WTC11 (cell line): Measurements from ENCODE around the gene MYL10. TPM values are rescaled to one million over a fixed set of nuclear protein-coding genes. Genes with fewer than 3 reads are reported as not detected.

Source experiments
- ATAC-seq: fragments of 200-7000 bp; cut with Tn5 transposase; 2 replicates; pipeline ENCODE4 v1.10.0; 2021; ENCODE audit warnings: mild to moderate bottlenecking, moderate library complexity
- CTCF ChIA-PET: fragments of 300-600 bp; sonication (Branson Sonifier 250); formaldehyde crosslinking; loops from one replicate; lab custom pipeline; 2021; ENCODE audit warnings: antibody characterized with exemption; lab: Charles Lee
- POLR2A ChIA-PET: fragments of 350-600 bp; sonication (Branson Sonifier 250); formaldehyde crosslinking; loops from one replicate; lab custom pipeline; 2021; ENCODE audit warnings: antibody characterized with exemption; lab: Charles Lee
- DNase-seq: peaks from one replicate; pipeline ENCODE4 v3.0.0; 2021; ENCODE audit warnings: low spot score
- H3K27ac Mint-ChIP-seq: 2 replicates; pipeline ENCODE4 v1.8.0; 2021; ENCODE audit warnings: mixed read lengths
- H3K27me3 Mint-ChIP-seq: 2 replicates; pipeline ENCODE4 v1.8.0; 2021; ENCODE audit warnings: low read depth, mild to moderate bottlenecking, moderate library complexity, mixed read lengths
- H3K36me3 Mint-ChIP-seq: 2 replicates; pipeline ENCODE4 v1.8.0; 2021; ENCODE audit warnings: mixed read lengths
- H3K4me1 Mint-ChIP-seq: 2 replicates; pipeline ENCODE4 v1.8.0; 2022; ENCODE audit warnings: mixed read lengths
- H3K4me3 Mint-ChIP-seq: 2 replicates; pipeline ENCODE4 v1.8.0; 2021; ENCODE audit warnings: mild to moderate bottlenecking, moderate library complexity, mixed read lengths
- H3K9me3 Mint-ChIP-seq: 2 replicates; pipeline ENCODE4 v1.8.0; 2021; ENCODE audit warnings: mixed read lengths
- FOXP1 ChIP-seq: sonication (generic); formaldehyde crosslinking; IDR thresholded peaks from 2 replicates; pipeline ENCODE4 v1.8.0; 2022; ENCODE audit warnings: missing genetic modification reagents, mild to moderate bottlenecking, moderate library complexity, borderline replicate concordance
- HMGA2 ChIP-seq: fragments of 250-450 bp; sonication (Bioruptor Pico); IDR thresholded peaks from 2 replicates; pipeline ENCODE4 v1.4.0; 2021; ENCODE audit warnings: mild to moderate bottlenecking, moderate library complexity
- NR2C2 ChIP-seq: sonication (generic); formaldehyde crosslinking; IDR thresholded peaks from 2 replicates; pipeline ENCODE4 v1.8.0; 2022; ENCODE audit warnings: mild to moderate bottlenecking, missing genetic modification reagents
- PRDM15 ChIP-seq: sonication (generic); formaldehyde crosslinking; IDR thresholded peaks from 2 replicates; pipeline ENCODE4 v1.8.0; 2022; ENCODE audit warnings: missing genetic modification reagents
- RELA ChIP-seq: sonication (generic); formaldehyde crosslinking; IDR thresholded peaks from 2 replicates; pipeline ENCODE4 v1.8.1; 2022; ENCODE audit warnings: missing genetic modification reagents, mild to moderate bottlenecking, borderline replicate concordance
- SMAD4 ChIP-seq: sonication (generic); formaldehyde crosslinking; IDR thresholded peaks from 2 replicates; pipeline ENCODE4 v1.8.0; 2022; ENCODE audit warnings: mild to moderate bottlenecking, missing genetic modification reagents
- SOX15 ChIP-seq: fragments of 250-450 bp; sonication (Bioruptor Pico); IDR thresholded peaks from 2 replicates; pipeline ENCODE4 v1.9.0; 2021; ENCODE audit warnings: mild to moderate bottlenecking
- SP1 ChIP-seq: sonication (generic); formaldehyde crosslinking; conservative IDR thresholded peaks from 2 replicates; pipeline ENCODE4 v1.8.1; 2022; ENCODE audit warnings: missing genetic modification reagents
- TEAD1 ChIP-seq: sonication (generic); formaldehyde crosslinking; IDR thresholded peaks from 2 replicates; pipeline ENCODE4 v1.8.0; 2022; ENCODE audit warnings: mild to moderate bottlenecking, missing genetic modification reagents
- USF1 ChIP-seq: sonication (generic); formaldehyde crosslinking; IDR thresholded peaks from 2 replicates; pipeline ENCODE4 v1.8.0; 2022; ENCODE audit warnings: mild to moderate bottlenecking, missing genetic modification reagents
- USF2 ChIP-seq: sonication (generic); formaldehyde crosslinking; IDR thresholded peaks from 2 replicates; pipeline ENCODE4 v1.8.1; 2023; ENCODE audit warnings: mild to moderate bottlenecking, missing genetic modification reagents, moderate library complexity
- ZBTB43 ChIP-seq: sonication (generic); formaldehyde crosslinking; IDR thresholded peaks from 2 replicates; pipeline ENCODE4 v1.8.1; 2023; ENCODE audit warnings: mild to moderate bottlenecking, missing genetic modification reagents
- ZNF138 ChIP-seq: sonication (generic); formaldehyde crosslinking; conservative IDR thresholded peaks from 2 replicates; pipeline ENCODE4 v1.8.1; 2022; ENCODE audit warnings: mild to moderate bottlenecking, moderate library complexity, missing genetic modification reagents
- ZNF281 ChIP-seq: sonication (generic); formaldehyde crosslinking; IDR thresholded peaks from 2 replicates; pipeline ENCODE4 v1.8.0; 2023; ENCODE audit warnings: mild to moderate bottlenecking, missing genetic modification reagents
- ZNF416 ChIP-seq: fragments of 250-450 bp; sonication (Bioruptor Pico); IDR thresholded peaks from 2 replicates; pipeline ENCODE4 v1.9.0; 2021; ENCODE audit warnings: mild to moderate bottlenecking, inconsistent platforms
- ZNF671 ChIP-seq: fragments of 250-450 bp; sonication (Bioruptor Pico); IDR thresholded peaks from 2 replicates; pipeline ENCODE4 v1.8.0; 2021; ENCODE audit warnings: mild to moderate bottlenecking
- total RNA-seq: library from RNA; stranded (reverse); gene quantifications from 3 replicates; pipeline ENCODE4 v1.2.3, GENCODE V29; 2021
- TF ChIP-seq, protein P1 (sequence below): fragments of 250-450 bp; sonication (Bioruptor Pico); IDR thresholded peaks from 2 replicates; pipeline ENCODE4 v1.9.0; 2021; ENCODE audit warnings: mild to moderate bottlenecking

The MYL10 gene
- total RNA-seq, 1 experiment from 2014 or later: not detected

- Mint-ChIP-seq H3K27me3 (no peaks in the 10 kb centered on the region), H3K4me3 (no peak overlapping the region)
- POLR2A ChIA-PET: no interaction called here
Measured at GRCh38 chr7:101676062-101676598, 47.0 kb upstream of the MYL10 start.

DNA sequence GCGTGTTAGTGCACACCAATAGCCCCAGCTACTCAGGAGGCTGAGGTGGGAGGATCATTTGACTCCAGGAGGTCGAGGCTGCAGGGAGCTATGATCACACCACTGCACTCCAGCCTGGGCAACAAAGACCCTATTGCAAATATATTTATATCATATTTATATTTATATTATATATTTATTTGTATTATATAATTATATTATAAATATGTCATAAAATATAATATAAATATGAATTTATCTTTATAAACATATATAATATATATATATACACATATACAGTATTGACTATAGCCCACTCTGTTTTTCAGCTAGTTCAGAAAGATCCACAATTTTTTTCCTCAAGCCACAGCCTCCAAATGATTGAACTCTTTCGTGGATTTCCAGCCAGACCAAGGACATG, 45.3 kb upstream of the MYL10 start:
- no peak overlapping the region for H3K4me3 Mint-ChIP-seq
- H3K36me3 Mint-ChIP-seq: no peaks in the 10 kb centered on the region; the same call in 1 of the 2 replicates
- no peak overlapping the region for H3K27ac Mint-ChIP-seq
- TF ChIP-seq, protein P1, sequence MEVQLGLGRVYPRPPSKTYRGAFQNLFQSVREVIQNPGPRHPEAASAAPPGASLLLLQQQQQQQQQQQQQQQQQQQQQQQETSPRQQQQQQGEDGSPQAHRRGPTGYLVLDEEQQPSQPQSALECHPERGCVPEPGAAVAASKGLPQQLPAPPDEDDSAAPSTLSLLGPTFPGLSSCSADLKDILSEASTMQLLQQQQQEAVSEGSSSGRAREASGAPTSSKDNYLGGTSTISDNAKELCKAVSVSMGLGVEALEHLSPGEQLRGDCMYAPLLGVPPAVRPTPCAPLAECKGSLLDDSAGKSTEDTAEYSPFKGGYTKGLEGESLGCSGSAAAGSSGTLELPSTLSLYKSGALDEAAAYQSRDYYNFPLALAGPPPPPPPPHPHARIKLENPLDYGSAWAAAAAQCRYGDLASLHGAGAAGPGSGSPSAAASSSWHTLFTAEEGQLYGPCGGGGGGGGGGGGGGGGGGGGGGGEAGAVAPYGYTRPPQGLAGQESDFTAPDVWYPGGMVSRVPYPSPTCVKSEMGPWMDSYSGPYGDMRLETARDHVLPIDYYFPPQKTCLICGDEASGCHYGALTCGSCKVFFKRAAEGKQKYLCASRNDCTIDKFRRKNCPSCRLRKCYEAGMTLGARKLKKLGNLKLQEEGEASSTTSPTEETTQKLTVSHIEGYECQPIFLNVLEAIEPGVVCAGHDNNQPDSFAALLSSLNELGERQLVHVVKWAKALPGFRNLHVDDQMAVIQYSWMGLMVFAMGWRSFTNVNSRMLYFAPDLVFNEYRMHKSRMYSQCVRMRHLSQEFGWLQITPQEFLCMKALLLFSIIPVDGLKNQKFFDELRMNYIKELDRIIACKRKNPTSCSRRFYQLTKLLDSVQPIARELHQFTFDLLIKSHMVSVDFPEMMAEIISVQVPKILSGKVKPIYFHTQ (CRISPR knock-in tag): no peak
- TF ChIP-seq HMGA2 (CRISPR knock-in tag): peak; percentile 95; the same call in 1 of the 2 replicates
- no peak for DNase-seq
- ATAC-seq: no peak
- CTCF ChIA-PET: interaction anchor here (1.3 kb wide), 1 partner anchor 71 kb away, joined by 3 read pairs; no protein-coding TSS in a partner anchor
- H3K9me3 Mint-ChIP-seq: peaks cover 5% of the 10 kb centered on the region
- POLR2A ChIA-PET: interaction anchor here (0.6 kb wide), 1 partner anchor 27 kb away, joined by 4 read pairs; no protein-coding TSS in a partner anchor
- peaks cover 15% of the 10 kb centered on the region for H3K4me1 Mint-ChIP-seq
- no peaks in the 10 kb centered on the region for H3K27me3 Mint-ChIP-seq

More at GRCh38 chr7:101676062-101676598, 47.0 kb upstream of the MYL10 start:
- no peaks in the 10 kb centered on the region; the same call in 1 of the 2 replicates for H3K36me3 Mint-ChIP-seq
- no peak for DNase-seq
- H3K4me1 Mint-ChIP-seq: peaks cover 15% of the 10 kb centered on the region
- peaks cover 5% of the 10 kb centered on the region for H3K9me3 Mint-ChIP-seq
- CTCF ChIA-PET: no interaction called here
- TF ChIP-seq ZNF416 (CRISPR knock-in tag) (no peak), SMAD4 (CRISPR knock-in tag) (no peak)
- TF ChIP-seq, all 79 proteins: peak for 0
- H3K27ac Mint-ChIP-seq: no peak overlapping the region; the same call in 1 of the 2 replicates
- no peak for ATAC-seq

GRCh38 chr7:101673951-101674350, 44.9 kb upstream of the MYL10 start:
- CTCF ChIA-PET: interaction anchor here (1.1 to 1.3 kb wide), 2 partner anchors 49 to 71 kb away, joined by 3 to 4 read pairs; no protein-coding TSS in a partner anchor
- peaks cover 15% of the 10 kb centered on the region for H3K4me1 Mint-ChIP-seq
- TF ChIP-seq PRDM15 (CRISPR knock-in tag): no peak
- no peak for TF ChIP-seq ZNF138
- TF ChIP-seq RELA: no peak
- no peak for TF ChIP-seq TEAD1 (CRISPR knock-in tag)
- TF ChIP-seq ZNF671: no peak
- TF ChIP-seq ZBTB43 (CRISPR knock-in tag): no peak
- no peak for TF ChIP-seq USF1 (CRISPR knock-in tag)
- no peak for TF ChIP-seq FOXP1 (CRISPR knock-in tag)
- TF ChIP-seq SP1 (CRISPR knock-in tag): no peak
- TF ChIP-seq USF2 (CRISPR knock-in tag): no peak
- TF ChIP-seq NR2C2 (CRISPR knock-in tag): no peak
- TF ChIP-seq ZNF281: no peak
- no peak for TF ChIP-seq SOX15 (CRISPR knock-in tag)
- ATAC-seq: no peak
- peaks cover 5% of the 10 kb centered on the region for H3K9me3 Mint-ChIP-seq
- POLR2A ChIA-PET: no interaction called here
- no peak overlapping the region for H3K27ac Mint-ChIP-seq
- H3K4me3 Mint-ChIP-seq: no peak overlapping the region
- H3K27me3 Mint-ChIP-seq: no peaks in the 10 kb centered on the region
- DNase-seq: no peak
- H3K36me3 Mint-ChIP-seq: no peaks in the 10 kb centered on the region; the same call in 1 of the 2 replicates
